Suppressor macrophage (primary cell): ENCODE results near the gene TGFBR1.

Source experiments
- DNase-seq, 4 experiments: peaks; one replicate each; pipeline ENCODE4 v3.0.0-alpha.2; 2020 to 2022

Gene TGFBR1

DNA sequence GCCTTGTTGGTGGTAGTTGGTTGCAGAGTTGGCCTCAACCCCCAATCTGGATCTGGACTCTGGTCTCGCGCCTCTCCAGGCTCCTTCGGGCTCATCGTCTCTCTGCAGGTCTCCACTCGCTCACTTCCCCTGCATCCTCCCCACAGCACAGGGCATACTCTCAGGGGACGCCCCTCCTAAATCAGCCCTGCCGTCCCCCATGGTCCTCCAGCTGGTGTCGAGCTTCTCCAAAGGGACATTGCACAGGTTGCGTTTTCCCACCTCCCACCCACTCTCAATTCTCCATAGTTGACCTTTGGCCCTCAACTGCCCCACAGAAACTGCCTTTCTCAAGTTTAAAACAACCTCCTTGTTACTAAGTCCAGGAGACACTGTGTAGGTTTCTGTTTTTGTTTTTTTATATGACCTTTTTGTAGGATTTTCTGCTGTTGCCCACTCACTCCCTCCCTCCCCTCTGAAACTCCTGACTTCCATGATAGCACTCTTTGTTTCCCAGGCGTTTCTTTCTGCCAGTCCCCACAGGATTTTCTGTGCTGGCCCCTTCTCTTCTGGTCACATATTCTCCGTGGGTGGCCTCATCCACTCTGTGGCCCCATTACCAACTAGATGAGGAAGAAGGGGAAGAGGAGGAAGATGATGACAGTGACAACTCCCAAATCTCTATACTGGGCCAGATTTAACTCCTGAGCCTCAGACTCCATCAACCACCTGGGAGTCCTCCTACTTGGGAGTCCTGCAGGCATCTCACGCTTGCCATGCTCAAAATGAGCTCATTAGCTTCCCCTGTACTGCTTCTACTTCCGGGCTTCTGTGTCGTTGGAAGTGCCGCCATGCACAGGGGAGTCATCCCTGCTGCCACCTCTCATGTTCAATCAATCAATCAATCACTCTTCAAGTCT is 66.6 kb downstream of the TGFBR1 start:
- no peak for DNase-seq

DNA sequence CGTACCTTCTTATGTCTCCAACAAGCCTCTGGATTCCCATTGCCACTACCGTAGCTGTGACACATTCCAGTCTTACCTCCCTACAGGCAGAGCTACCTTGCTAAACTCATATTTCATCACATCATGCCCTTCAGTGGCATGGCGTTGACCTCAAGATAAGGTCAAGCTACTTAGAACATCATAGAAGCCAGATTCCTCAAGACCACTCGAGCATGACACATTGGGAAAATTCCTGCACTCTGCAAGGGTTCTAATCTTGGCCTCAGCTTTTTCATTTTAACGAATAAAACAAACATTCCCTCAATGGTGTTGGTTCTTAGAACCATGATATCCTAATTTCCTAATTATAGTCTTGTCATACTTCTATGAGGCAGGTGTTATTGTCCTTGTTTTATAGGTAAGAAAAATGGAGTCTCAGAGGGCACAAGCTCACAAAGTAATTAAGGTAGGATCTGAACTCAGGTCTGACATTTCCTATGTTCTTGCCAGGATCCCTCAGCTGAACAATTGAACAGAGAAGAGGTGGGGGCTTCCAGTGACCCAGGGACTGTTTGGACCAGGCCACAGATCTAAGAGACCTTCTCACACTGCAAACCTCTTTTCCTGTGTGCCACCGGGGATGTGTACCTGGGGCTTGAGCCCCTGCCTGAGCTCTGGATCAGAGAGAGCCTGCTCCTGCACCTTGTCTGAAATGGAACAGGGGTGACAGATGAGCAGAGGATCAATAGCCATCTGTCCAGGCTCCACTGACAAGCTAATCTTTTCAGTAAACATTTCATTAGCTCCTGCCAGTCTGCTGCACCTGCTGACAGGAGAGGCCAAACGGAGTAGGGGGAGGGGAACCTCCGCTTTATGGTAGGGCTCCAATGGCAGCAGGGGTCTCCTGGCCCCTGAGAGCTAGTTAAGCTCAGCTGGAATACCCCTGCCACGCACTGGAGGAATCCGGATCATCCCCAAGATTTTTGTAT is 67.5 kb downstream of the TGFBR1 start:
- no peak for DNase-seq

DNA sequence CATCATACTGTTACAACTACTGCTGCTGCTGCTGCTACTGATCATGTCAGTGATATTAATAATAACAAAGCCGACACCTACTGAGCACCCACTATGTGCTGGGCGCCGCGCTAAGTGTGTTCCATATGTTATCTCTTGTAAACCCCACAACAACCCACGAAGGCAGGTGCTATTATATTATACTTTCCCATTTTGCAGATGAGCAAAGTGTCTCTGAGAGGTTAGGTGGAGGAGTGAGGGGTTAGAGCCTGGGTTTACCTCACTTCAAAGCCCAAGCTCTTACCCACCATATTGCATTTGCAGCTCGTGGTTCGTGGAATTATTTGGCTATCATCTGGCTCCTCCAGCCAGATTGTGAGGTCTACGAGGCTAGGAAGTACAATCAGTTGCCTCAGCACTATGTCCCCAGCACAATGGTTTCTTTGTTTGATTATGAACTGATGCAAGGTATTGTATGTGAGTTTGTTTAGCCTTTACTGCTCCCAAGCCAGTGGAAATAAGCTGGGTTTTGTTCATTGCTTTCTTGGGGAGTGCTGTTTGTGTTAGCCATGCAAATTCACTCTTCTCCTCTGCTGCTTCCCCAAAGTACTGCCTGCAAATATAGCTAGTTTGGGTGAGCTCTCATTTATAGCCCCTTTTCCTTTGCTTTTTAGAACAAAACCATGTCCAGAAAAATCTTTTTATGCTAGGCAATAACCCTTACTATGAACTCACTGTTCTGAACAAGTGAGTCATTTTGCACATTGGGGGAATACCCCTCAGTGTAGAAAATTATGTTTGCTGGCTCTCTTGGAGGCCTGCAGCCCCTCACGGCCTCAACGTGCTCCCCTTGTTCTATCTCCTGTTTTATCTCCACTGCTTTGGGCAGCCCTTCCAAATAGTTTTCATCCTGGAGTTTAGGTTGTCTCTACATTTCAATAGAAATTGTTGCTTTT is 68.9 kb downstream of the TGFBR1 start:
- DNase-seq = no peak

DNA sequence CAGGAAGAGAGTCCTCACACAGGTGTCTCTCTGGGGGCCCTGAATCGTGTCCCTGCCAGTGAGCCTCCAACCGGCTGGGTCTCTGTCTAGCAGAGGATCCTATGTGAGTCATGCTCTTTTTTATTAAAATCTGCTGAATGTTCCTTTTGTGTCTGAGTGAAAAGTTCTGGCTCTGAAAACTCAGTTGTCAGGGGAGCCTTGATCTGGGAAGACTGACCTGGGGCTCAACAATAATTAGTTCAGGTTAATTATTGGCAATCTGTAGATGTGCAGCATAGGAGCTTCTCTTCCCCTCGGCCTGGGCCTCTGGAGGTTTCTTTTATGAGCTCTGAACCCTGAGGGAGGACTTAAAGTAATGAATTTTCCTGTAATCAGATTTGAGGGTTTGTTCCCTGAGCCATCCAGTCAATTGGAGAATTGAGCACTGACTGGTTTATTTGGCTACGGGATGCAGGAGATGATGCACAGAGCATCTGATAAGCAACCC is 71.7 kb downstream of the TGFBR1 start:
- no peak for DNase-seq

DNA sequence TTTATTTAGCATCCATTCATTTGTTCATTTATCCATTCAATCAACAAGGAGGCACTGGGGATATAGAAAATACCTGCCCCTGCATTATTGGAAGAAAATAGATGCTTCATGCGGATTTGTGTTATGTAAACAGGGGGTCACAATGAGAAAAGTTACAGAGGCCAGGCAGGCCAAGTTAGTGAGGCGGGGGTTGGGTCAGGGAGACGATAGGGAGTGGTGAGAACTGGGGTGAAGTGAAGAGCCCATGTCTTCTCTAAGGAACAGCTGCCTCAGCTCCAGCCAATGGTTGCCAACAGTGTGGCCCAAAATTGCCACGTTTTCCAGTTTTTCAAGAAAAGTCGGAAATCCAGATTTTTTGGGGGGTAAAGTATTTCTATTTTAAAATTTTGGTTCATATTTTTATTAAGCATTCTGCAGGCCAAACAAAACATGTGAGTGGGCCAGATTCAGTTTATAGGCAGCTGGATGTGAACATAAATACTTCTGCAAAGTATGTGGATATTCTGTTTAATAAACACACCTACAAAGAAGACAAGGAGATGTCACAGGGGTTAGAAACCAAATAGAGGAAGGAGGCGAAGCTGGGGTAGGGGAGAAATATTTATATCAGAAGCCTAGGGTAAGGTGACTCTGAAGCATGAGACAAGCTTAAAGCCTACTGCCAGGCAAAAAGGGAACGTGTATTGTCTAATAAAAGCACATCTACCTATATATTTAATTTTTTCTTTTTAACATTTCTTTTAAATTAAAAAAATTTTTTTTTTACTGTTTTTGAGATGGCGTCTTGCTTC is 72.9 kb downstream of the TGFBR1 start:
- no peak for DNase-seq

DNA sequence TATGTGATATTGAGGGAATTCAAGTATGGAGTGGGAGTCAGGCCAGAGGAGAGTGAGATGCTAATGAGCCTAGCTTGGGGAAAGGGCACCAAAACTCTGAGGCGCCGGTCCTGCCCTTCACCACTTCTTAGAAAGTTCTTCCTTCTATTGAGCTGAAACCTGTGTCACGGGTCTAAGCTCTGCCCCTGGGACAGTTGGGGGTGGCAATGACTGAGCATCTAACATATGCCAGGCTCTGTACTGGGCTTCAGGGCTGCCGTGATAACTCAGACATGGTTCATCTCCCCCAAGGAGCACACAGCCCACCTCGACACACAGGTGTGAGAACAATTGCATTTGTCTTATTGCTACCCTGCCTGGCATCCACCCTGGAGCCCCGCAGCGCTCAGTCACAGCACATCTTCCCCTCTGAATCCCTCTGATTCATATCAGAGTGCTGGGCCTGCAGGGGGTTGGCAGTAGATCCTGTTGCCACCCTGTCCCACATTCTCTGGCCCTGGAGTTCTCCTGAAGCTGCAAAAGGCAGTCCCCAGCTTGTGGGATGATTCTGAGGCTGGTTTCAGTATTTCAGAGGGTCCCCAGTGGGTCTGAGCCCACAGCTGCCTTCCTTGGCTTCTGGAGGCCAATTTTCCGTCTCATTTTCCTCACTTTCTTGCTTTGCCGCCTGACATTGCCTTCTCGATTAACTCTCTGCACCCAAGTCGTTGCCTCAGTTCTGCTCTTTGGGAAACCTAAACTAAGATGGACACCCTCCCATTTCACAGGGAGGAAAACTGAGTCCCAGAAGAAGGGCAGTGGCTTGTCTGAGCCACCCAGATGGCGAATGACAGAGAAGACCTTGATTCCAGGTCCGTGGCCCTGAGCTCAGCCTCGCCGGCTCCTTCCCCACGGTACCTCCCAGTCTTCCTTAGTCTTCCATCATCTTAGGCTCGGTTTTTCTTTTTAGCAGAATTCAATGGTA is 74.3 kb downstream of the TGFBR1 start:
- no peak for DNase-seq

DNA sequence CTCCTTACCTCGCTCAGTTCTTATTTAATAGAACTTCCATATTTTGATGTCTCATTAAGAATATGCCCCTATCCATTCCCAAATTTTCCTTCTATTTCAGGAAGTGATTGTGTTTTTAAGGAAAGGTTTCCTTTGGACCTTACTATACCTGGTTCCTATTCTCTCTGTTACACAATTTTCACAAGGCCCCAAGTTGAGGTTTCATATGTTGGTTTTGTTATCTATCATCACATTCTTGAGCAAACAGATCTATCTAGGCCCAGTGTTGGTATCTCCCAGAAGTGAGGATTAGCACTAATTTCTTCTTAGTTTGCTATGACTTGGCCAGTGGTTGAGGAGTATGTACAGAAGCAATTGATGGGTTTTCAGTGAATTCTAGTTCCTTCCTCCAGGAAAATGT is 75.3 kb downstream of the TGFBR1 start:
- no peak for DNase-seq

DNA sequence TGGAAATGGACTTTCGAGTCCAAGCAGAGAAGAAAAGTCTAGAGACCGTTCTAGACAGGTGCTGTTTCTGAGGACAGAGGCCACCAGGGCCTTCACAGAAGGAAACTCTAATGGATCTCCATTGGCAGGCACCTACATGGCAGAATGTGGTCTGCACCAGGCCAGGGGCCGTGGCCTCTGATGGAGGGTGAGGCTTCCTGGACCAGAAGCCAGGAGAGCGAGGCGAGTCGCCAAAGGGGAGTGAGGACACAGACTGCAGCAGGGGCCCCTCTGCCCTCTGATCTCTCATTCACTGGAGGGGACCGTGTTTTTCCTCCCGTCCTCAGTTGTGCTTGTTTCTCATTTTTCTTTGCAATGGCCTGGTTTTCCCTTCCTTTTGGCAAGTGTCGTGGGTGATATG is 75.7 kb downstream of the TGFBR1 start:
- no peak for DNase-seq

DNA sequence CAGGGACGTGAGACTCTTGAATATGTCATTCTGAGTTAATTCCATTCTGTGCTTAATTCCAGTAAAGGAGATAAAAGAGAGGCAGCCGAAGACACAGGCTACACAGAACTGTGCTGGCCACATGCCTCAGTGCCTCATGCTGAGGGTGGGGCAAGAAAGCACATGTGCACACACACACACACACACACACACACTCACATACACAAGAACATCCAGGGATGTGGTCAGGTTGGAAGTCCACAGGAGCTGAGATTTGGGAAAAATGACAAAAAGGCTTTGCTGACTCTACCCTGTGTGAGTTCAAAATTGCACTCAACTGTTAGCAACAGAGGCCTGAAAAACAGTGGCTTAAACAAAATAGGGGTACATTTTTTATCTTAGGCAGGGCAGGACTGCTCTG is 76.3 kb downstream of the TGFBR1 start:
- DNase-seq = no peak

DNA sequence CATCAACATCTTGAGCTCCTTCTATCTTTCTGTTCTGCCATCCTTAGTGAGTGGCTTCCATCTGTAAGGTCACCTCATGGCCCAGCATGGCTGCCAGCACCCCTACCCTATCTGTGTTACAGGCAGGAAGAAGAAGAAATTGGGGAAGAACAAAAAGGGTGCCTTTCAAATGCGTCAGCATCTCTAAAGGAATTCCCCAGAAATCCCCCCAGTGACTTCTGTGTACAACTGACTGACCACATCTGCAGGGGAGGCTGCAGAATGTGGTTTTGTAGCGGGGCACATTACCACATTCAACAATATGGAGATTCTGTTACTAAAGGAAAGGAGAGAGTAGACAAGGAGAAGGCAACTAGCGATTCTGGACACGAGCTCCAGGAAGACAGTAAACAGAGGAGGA is 76.7 kb downstream of the TGFBR1 start:
- DNase-seq = peak; percentile 73 to 91 (median 83)

DNA sequence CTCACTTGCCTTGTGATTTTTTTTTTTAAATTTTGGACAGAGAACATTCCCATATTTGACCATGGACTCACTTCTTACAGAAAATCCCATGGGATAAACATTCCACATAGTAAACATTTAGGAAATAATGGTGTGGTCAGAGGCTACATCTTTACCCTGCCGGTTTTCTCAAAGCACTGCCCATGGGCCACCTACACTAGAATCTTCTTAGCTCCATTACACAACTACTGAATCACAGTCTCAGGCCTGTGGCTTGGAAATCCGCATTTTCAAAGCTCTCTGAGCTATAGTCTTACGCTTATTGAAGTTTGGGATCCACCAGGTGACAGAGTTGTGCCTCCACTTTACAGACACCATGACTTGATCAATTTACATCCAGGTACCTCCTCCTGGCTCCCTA is 77.4 kb downstream of the TGFBR1 start:
- peak in 3 of 4 experiments; percentile 16 to 32 (median 30) for DNase-seq

DNA sequence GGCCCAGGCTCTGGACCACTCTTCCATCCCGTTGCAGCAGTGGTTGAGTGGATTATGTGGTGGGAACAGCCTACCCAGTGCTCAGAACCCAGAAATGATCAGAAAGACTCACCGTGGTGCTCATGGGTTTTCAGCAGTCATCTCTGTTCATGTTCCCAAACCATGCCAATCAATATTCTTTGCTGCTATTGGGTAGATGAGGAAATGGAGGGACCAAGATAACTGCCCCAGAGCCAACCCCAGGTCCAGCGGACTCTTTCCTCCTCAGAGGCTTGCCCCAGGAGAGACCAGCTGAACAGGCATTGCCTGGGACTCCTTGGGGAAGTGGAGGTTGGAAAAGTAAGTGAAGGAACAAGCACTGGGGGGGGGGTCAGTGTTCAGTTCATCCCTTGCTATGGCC is 78.7 kb downstream of the TGFBR1 start:
- DNase-seq = no peak

DNA sequence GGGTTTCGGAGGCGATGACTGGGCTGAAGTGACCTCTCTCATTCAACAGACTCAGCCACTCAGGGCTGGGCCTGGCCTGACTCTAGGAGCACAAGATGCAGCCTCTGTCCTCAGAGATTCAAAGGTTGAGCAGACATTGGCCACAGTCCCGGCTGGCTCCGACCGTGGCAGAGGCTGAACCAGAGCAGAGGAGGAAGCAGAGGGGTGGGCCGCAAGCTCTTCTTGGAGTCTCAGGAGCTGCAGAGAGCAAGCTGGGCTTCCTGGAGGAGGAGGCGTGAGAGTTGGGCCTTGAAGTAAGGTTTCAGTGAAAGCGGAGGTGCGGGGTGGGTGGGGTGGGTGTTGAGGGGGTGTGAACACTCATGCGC is 79.2 kb downstream of the TGFBR1 start:
- peak in 1 of 4 experiments; percentile 22 for DNase-seq

DNA sequence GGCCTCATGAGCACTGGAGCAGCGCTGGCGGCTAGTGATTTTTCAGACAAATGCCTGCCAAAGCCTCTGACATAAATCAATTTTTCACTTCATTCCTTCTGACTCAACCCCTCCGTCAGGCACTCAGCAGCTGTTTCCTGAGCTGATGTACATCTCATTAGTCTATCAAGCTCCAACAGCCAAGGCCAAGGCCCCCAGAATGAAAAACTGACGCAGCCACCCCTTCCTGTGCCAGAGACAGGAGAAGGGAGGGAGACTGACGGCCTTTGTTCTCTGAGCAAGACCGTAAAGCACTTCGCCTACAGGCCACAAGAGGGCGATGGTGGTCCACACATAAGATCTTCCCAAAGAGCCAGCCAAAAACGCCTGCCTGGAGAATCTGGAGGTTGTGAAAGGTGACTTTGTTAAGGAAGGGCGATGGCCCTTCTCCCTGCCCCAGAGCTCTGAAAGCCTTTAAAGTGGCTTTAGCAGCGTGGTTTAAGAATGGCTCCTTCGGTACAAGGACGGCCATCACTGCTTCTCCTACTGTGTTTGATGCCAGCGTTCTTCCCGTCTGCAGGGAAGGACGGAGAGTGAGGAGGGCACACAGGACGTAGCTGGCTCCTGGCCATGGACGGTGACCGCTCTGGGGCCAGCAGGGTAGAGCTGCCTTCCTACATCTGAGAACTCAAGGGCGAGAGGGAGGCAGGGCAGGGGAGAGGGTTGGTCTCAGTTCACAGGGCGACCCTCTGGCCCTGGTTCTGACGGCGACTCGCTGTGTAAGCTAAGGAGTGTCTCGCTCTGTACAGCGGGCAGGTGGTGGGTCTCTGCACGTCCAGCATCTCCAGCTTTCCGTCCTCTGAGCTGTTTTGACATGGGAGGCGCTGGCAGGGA is 79.8 kb downstream of the TGFBR1 start:
- peak; percentile 87 to 90 (median 88) for DNase-seq

DNA sequence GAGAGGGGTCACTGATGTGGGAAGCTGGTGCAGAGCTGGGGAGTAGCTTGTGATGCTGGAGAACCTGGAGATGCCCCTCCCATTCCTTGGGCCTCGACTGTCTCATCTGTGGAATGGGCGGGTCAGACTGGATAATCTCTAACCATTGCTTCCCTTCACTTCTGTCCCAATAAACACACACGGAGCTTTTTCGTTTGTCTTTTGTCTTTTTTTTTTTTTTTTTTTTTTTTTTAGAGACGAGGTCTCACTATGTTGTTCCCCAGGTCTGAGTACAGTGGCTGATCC is 80.4 kb downstream of the TGFBR1 start:
- DNase-seq = no peak

DNA sequence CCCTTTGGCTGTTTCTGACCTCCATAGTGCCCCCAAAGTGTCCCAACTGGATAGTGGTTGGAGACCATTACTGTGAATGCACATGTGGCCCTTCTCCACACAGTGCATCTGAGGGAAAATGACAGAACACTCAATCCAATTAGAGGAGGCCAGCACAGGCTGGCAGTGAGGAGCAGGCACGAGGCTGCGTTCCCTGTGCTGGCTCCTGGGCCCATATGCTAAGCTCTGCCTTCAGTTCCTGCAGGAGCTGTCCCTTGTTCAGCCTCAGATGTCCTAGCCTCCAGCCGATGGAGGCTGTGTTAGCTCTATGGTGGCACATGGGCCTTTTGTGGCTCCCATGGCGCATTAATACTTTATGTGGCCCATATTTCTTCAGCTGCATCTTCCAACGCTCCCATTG is 81.0 kb downstream of the TGFBR1 start:
- no peak for DNase-seq

DNA sequence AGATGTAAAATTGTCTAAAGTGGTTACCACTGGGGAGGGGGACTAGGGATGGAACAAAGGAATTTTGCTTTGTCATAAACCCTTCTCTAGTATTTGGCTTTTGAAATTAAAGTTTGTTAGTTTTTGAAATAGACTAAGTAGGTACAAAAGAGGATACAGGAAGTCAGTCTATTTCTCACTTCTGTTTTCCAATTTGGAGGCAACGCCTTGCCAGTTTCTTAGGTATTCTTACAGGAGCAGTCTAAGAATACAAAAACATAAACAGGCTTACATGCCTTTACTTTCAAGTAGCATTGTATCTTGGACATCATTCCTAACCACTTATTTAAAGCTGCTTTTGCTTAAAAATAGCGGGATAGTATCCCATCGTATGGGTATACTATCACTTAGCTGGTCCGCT is 82.4 kb downstream of the TGFBR1 start:
- DNase-seq = peak in 1 of 4 experiments; percentile 35

DNA sequence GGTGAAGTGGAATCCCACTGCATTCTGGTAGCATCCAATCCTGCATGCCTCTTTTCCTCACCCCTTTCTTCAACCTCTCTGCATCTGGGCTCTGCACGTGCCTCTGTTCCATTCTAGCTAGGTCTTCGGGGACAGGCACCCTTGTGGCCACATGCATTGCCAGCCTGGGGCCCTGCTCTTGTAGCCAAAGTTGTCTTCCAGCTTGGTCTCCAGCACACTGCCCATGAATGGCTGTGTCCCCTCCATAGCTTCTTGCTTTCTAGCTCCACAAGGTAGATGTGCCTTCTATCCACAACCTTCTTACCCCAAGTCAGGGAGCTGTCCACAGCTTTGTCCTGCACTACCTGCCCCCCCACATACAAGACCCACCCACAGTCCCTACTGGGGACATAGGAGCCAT is 84.3 kb downstream of the TGFBR1 start:
- no peak for DNase-seq

DNA sequence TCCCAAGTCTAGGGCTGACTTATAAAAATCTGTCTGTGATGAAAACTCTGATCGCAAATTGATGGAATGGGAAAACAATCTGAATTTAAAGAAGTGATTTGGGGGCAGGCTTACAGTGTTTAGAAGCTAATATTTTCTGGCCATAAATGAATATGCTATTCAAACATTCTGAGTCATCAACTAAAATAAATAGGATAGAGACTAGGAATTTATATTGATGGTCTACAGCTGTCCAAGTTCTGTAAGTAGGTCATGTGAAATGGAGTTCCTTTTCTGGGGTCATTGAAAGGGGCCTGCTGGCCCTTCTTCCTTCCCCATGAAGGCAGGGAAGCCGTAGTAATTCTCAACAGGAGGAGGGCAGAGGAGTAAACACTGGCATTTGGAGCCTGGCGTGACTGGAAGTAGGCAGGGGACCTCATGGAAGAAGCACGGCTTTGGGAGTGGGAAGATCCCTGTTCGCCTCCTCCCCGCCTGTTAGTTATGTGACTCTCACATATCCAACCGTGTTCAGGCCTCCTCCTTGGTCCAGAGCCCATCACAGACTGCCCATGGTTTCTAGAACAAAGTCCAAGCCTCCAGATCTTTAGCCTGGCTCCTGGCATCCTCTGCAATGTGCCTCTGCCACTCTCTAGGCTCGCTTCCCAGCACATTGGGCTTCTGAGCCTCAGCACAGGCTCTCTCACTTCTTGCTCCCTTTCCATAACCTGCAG is 85.1 kb downstream of the TGFBR1 start:
- DNase-seq = no peak
